ENCODE results near the gene ALDH3A1. TPM values are rescaled to one million over a fixed set of nuclear protein-coding genes. Genes with fewer than 3 reads are reported as not detected.
A peak's percentile ranks its signal among the peaks of the same experiment; 100 is the strongest.

Gene ALDH3A1
- total RNA-seq, 2 experiments from 2014 or later = not detected

DNA sequence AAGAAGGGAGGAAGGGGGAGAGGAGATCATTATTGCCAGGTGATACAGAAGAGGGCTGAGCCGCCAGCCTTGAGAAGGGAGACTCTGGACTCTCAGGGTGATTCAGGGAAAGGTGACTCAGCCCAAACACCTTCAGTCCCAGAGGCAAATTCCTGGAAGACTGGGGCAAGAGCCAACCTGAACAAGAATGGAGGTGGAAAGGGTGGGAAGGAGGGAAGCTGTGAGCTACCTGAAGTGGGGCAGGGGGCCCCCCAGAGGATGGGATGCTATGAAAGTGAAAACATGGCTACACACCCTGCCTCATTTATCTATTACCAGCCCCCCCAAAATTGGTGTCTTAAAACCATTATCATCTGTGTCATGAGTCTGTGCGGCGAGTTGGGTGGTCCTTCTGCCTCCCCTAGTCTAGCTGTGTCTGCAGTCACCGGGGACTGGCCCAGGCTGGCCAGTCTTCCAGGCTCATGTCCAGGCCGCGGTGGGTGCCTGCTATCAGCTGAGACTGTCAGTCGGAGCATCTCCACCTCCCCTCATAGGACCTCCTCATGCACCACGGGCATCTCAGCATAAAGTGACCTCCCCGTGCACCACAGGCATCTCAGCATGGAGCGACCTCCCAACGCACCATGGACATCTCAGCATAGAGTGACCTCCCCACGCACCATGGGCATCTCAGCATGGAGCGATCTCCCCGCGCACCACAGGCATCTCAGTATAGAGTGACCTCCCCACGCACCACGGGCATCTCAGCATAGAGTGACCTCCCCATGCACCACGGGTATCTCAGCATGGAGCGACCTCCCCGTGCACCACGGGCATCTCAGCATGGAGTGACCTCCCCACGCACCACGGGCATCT is 28.5 kb downstream of the ALDH3A1 start:
- no peaks in the 10 kb centered on the region for H3K36me3 Mint-ChIP-seq (ENCODE audit: low read depth)
- Histone ChIP-seq H3K9me3 (ENCODE audit: control insufficient read depth in 1 of 2, insufficient read depth in 1 of 2, low read length in 2 of 2) (no peaks in the 10 kb centered on the region), H3K27me3 (ENCODE audit: control insufficient read depth in 1 of 2, insufficient read depth in 2 of 2, low read length in 2 of 2) (no peaks in the 10 kb centered on the region), H3K36me3 (ENCODE audit: insufficient read depth, low read length) (no peaks in the 10 kb centered on the region), H3K4me3 (ENCODE audit: low read length) (no peak overlapping the region), H3K27ac (ENCODE audit: low read depth in 1 of 2, low read length in 2 of 2) (no peak overlapping the region), H3K4me1 (ENCODE audit: insufficient read depth, low read length) (peaks cover 13% of the 10 kb centered on the region)
- CTCF ChIA-PET = no interaction called here
- ATAC-seq (ENCODE audit: poor library complexity) (no peak), DNase-seq (no peak)
- intact Hi-C loops (cut with DNase I, micrococcal nuclease) = no loop called here
- H3K9me3 Mint-ChIP-seq = no peaks in the 10 kb centered on the region
- no peaks in the 10 kb centered on the region for H3K27me3 Mint-ChIP-seq
- no peak overlapping the region for H3K27ac Mint-ChIP-seq
- H3K4me1 Mint-ChIP-seq (ENCODE audit: low read depth) = peaks cover 13% of the 10 kb centered on the region
- TF ChIP-seq, protein P1, sequence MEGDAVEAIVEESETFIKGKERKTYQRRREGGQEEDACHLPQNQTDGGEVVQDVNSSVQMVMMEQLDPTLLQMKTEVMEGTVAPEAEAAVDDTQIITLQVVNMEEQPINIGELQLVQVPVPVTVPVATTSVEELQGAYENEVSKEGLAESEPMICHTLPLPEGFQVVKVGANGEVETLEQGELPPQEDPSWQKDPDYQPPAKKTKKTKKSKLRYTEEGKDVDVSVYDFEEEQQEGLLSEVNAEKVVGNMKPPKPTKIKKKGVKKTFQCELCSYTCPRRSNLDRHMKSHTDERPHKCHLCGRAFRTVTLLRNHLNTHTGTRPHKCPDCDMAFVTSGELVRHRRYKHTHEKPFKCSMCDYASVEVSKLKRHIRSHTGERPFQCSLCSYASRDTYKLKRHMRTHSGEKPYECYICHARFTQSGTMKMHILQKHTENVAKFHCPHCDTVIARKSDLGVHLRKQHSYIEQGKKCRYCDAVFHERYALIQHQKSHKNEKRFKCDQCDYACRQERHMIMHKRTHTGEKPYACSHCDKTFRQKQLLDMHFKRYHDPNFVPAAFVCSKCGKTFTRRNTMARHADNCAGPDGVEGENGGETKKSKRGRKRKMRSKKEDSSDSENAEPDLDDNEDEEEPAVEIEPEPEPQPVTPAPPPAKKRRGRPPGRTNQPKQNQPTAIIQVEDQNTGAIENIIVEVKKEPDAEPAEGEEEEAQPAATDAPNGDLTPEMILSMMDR (IDR thresholded peaks at IDR 0.05) = no peak
- no peak overlapping the region for H3K4me3 Mint-ChIP-seq
- POLR2A ChIA-PET = no interaction called here

DNA sequence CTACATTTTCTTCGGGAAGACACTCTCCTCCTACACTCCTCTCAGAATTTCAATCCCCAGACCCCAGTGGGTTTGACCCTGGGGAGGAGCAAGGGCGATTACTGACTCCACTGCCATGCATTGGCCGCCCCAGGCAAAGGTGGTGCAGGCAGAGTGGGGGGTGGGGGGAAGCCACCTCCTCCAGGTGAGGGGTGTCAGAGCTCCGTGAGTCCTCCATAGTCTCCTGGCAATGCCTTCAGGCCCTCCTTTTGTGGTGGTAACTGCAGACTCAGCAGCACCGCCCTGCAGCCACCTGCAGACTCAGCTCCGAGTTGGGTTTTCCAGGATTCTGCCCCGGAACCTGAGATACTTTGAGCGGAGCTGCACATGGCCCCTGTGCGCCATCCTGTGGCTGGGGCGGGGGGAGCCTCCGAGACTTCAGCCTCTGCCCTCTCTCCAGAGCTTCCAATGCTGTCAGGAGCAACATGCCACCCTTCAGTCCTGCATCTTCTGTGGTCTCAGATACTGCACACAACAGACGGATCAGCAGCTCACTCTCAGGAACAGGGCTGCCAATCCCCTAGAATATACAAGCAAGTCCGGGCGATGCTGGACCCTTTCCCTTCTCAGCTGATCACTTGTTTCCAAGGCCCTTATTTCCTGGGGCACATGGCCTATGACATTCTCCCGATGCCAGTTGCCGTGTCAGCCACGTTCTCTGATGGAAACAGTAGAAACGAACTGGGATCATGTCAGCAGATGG is 29.3 kb downstream of the ALDH3A1 start:
- CTCF ChIA-PET = no interaction called here
- H3K9me3 ChIP-seq (ENCODE audit: control insufficient read depth in 1 of 2, insufficient read depth in 1 of 2, low read length in 2 of 2) = no peaks in the 10 kb centered on the region
- Mint-ChIP-seq H3K27ac (no peak overlapping the region), H3K4me1 (ENCODE audit: low read depth) (peaks cover 6% of the 10 kb centered on the region), H3K4me3 (no peak overlapping the region), H3K27me3 (no peaks in the 10 kb centered on the region), H3K36me3 (ENCODE audit: low read depth) (no peaks in the 10 kb centered on the region), H3K9me3 (no peaks in the 10 kb centered on the region)
- POLR2A ChIA-PET = no interaction called here
- no peaks in the 10 kb centered on the region for H3K27me3 ChIP-seq (ENCODE audit: control insufficient read depth in 1 of 2, insufficient read depth in 2 of 2, low read length in 2 of 2)
- H3K27ac ChIP-seq (ENCODE audit: low read depth in 1 of 2, low read length in 2 of 2) = no peak overlapping the region
- H3K4me3 ChIP-seq (ENCODE audit: low read length) = no peak overlapping the region
- intact Hi-C loops (cut with DNase I, micrococcal nuclease) = no loop called here
- H3K36me3 ChIP-seq (ENCODE audit: insufficient read depth, low read length) = no peaks in the 10 kb centered on the region
- no peak for DNase-seq
- TF ChIP-seq, protein P1 (IDR thresholded peaks at IDR 0.05) = no peak
- no peak for ATAC-seq (ENCODE audit: poor library complexity)
- H3K4me1 ChIP-seq (ENCODE audit: insufficient read depth, low read length) = peaks cover 5% of the 10 kb centered on the region

DNA sequence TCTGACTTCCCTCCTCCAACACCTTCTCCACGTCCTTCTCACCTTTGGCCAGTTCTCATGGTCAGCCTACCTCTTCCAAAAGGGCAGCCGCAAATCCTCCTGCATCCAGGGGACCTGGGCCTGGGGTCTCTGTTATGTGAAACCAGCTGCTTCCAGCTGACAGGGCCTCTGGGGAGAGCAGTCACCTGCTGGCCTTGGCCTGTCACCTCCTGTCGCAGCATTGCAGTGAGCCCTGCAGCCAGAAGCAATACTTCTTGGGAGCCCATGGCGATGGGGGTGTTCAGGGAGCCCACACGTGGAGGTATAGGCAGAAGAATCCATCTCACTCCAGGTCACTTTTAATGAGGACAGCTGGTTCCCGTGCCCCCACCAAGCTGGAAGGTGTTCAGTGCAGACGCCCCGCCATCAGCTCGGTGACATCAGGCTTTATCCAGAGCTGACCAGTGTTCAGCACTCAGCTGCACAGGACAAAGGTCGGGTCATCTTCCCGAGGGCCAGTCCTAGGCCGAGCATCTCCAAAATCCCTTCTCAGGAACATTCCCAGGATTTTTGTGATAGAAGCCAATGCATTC is 30.0 kb downstream of the ALDH3A1 start:
- H3K27me3 Mint-ChIP-seq = no peaks in the 10 kb centered on the region
- H3K36me3 Mint-ChIP-seq (ENCODE audit: low read depth) = no peaks in the 10 kb centered on the region
- intact Hi-C loops (cut with DNase I, micrococcal nuclease) = no loop called here
- no peak overlapping the region for H3K4me3 Mint-ChIP-seq
- H3K4me1 ChIP-seq (ENCODE audit: insufficient read depth, low read length) = peaks cover 3% of the 10 kb centered on the region
- POLR2A ChIA-PET = no interaction called here
- H3K4me1 Mint-ChIP-seq (ENCODE audit: low read depth) = peaks cover 4% of the 10 kb centered on the region
- CTCF ChIA-PET = no interaction called here
- TF ChIP-seq, protein P1 (IDR thresholded peaks at IDR 0.05) = no peak
- no peak overlapping the region for H3K4me3 ChIP-seq (ENCODE audit: low read length)
- no peak overlapping the region for H3K27ac ChIP-seq (ENCODE audit: low read depth in 1 of 2, low read length in 2 of 2)
- no peak for ATAC-seq (ENCODE audit: poor library complexity)
- no peaks in the 10 kb centered on the region for H3K9me3 Mint-ChIP-seq
- no peak overlapping the region for H3K27ac Mint-ChIP-seq
- no peaks in the 10 kb centered on the region for H3K9me3 ChIP-seq (ENCODE audit: control insufficient read depth in 1 of 2, insufficient read depth in 1 of 2, low read length in 2 of 2)
- peak in 1 of 14 experiments; percentile 29 for DNase-seq
- no peaks in the 10 kb centered on the region for H3K36me3 ChIP-seq (ENCODE audit: insufficient read depth, low read length)
- no peaks in the 10 kb centered on the region for H3K27me3 ChIP-seq (ENCODE audit: control insufficient read depth in 1 of 2, insufficient read depth in 2 of 2, low read length in 2 of 2)
